Activated CD8-positive, alpha-beta memory T cell treated with anti-CD3 and anti-CD28 coated beads for 36 hours (primary cell): Measurements from ENCODE around the gene STIM1. TPM values are rescaled to one million over a fixed set of nuclear protein-coding genes. Genes with fewer than 3 reads are reported as not detected.

Experiments
- CTCF ChIA-PET: fragments of 350-600 bp; sonication (Branson Sonifier 250); formaldehyde crosslinking; loops from one replicate; lab custom pipeline; 2021; ENCODE audit warnings: antibody characterized with exemption; lab: Charles Lee
- POLR2A ChIA-PET: fragments of 350-600 bp; sonication (Branson Sonifier 250); formaldehyde crosslinking; loops from one replicate; lab custom pipeline; 2021; ENCODE audit warnings: antibody characterized with exemption; lab: Charles Lee
- total RNA-seq, 2 experiments: library from RNA; stranded (reverse); gene quantifications; one replicate each; pipeline ENCODE4 v1.2.3, GENCODE V29; 2021

STIM1 gene
- total RNA-seq, 2 experiments from 2014 or later: 43.9 to 45.8 TPM

DNA sequence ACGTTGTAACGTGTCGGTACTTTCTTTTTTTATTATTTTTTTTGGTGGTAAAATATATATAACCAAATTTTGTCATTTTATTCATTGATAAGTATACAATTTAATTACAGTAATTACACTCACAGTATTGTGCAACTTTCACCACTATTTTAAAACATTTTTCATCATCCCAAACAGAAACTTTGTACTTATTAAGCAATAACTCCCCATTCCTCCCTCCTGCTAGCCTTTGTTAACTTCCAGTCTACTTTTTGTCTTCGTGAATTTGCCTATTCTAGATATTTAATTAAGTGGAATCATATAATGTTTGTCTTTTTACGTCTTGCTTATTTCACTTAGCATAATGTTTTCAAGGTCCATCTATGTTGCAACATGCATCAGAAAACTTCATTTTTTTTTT lies 58.5 kb downstream of the STIM1 start:
- CTCF ChIA-PET: interaction anchor here (1.5 kb wide), 1 partner anchor 159 kb away, joined by 3 read pairs; no protein-coding TSS in a partner anchor
- POLR2A ChIA-PET: no interaction called here

DNA sequence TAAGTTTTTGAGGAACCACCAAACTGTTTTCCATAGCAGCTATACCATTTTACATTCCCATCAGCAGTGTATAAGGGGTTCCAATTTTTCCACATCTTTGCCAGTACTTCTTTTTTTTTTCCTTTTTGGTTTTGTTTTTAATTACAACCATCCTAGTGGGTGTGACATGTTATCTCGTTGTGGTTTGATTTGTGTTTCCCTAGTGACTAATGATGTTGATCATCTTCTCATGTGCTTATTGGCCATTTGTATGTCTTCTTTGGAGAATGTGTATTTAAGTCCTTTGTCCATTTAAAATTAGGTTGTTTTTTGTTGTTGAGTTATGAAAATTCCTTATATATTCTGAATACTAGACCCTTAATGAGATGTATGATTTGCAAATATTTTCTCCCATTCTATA lies 59.3 kb downstream of the STIM1 start:
- ChIA-PET CTCF (interaction anchor here (1.5 kb wide), 1 partner anchor 158 kb away, joined by 3 read pairs; no protein-coding TSS in a partner anchor), POLR2A (no interaction called here)

DNA sequence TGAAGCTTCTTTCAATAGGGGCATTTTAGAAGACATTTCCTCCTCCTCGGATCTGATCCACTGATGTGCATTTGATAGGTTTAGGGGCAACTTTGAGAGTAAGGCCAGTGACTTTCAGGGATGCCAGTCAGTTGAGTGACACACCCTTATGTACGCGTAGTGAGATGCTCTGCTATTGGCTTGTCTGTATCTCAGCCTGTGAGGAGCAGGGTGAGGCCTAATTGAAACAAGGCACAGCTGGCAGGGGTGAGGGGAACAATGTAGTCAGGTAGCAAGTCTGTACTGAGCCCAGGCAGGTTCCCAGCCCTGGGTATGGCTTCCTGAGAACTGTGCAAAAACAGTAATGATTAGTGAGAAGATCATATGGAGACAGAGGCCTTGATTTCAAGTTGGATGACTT lies 61.5 kb downstream of the STIM1 start:
- CTCF ChIA-PET: interaction anchor here (0.6 to 2.3 kb wide), 2 partner anchors 25 to 62 kb away, joined by 3 to 5 read pairs; partner anchors contain the start of gene STIM1
- POLR2A ChIA-PET: no interaction called here

DNA sequence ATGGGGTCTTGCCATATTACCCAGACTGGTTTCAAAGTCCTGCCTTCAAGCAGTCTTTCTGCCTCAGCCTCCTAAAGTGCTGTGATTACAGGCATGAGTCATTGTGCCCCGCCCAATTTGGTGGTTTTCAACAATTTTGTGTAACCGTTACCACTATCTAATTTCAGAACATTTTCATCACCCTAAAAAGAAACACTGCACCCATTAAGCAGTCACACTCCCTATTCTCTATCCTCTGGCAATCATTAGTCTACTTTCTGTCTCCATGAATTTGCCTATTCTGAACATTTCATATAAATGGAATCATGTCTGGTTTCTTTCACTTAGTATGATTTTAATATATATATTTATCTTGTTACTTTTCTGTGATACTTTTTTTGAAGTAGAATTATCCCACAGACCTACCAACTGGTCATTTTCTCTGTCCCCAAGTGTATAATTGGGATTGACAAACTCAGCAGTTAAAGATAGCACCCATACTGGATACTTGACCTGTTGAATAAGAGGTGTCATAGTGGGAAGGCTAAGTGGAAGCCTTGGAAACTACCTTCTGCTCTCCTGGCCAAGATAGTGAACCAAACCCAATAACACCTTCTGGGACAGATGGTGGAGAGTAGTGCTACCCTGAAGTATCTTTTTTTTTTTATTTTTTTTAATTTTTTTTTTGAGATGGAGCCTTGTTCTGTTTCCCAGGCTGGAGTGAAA lies 64.8 kb downstream of the STIM1 start:
- POLR2A ChIA-PET: no interaction called here

DNA sequence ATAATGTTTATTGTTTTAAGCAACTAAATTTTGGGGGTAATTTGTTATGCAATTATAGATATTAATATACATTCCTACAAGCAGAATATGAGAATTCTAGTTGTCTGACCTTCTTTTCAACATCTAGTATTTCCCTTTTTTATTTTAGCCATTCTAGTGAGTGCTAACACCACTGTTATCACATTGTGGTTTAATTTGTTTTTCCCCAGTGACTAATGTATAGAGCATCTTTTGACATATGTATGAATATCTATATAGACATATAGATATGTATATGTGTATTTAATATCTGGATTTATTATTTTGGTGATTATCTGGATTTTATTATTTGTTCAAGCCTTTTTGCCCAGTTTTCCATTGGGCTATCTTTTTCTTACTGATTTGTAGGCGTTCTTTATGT lies 66.6 kb downstream of the STIM1 start:
- ChIA-PET CTCF (no interaction called here), POLR2A (no interaction called here)

More for the DNA sequence above, 64.8 kb downstream of the STIM1 start:
- CTCF ChIA-PET: no interaction called here

DNA sequence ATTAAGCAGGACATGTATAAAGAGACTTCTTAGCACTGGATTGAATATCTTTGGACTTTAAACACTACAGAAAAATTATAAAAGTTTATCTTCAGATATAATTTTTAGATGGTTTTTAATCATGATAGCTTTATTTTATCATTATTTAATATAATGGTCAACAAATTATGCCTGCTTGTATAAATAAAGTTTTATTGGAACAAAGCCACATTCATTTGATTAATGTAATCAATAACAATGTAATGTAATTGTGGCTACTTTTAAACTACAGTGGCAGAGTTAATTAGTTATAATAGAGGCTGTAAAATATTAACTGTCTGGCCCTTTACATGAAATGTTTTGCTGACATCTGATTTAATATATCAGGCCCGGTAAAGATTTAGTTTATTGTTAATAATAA lies 70.0 kb downstream of the STIM1 start:
- ChIA-PET CTCF (interaction anchor here (1.5 kb wide), 1 partner anchor 17 kb away, joined by 3 read pairs; no protein-coding TSS in a partner anchor), POLR2A (no interaction called here)

DNA sequence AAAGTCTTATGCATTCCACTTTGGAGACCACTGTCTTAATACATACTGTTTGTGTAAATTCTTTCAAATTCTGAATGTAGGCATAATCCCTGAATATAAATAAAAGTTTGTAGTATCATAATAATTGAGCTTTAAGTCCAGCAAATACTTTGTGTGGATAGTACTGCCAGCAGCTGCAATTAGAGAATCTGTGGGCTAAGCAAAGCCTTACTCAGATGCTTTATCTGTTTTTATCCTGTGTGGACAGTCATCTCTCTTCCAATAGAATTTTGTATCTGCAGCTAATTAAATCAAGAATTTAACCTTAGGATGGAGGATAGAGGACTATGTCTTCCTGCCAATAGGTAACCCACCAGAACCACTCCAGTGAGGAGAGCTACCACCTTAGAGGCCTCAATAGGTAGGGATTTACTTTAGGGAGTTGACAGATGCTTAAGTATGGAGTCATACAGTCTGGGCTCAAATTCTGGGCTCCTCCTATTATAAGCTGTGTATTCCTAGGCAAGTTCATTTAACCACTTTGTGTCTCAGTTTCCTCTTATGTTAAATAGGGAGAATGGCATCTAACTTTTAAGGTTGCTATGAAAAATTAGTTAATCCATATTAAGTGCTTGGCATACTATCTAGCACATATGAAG lies 71.1 kb downstream of the STIM1 start:
- ChIA-PET CTCF (interaction anchor here (0.6 to 1.5 kb wide), 3 partner anchors 18 to 141 kb away, joined by 3 read pairs; no protein-coding TSS in a partner anchor), POLR2A (no interaction called here)

DNA sequence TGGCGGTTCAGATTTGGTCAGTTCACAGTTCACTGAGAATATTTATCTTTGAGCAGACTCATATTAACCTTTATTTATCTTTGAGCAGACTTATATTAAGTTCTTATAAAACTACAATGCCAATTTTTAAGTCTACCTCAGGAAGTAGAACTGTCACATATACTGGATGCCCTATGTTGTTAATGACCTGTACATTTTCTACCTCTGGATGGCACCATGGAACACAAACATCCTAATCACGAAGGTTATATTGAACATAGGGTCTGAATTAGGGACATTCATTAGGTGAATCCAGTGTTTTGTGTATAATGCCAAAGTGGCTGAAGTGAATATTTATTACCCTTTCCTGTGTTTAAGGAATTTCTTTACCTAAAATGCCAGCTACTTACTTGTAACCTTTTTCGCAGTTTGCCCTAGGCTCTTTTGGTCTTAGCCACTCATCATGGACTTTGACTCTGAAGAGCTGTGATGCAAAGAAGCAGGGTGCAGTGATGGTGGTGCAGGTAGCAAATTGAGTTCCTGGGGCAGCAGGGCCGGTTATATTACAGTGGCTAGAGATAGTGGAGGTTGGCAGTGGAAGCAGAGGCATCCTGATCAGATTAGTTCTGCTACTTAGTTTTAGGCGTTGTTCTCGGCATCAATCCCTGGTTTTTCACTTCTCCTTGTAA lies 71.8 kb downstream of the STIM1 start:
- ChIA-PET CTCF (interaction anchor here (0.6 to 1.1 kb wide), 2 partner anchors 78 to 141 kb away, joined by 3 read pairs; no protein-coding TSS in a partner anchor), POLR2A (no interaction called here)

DNA sequence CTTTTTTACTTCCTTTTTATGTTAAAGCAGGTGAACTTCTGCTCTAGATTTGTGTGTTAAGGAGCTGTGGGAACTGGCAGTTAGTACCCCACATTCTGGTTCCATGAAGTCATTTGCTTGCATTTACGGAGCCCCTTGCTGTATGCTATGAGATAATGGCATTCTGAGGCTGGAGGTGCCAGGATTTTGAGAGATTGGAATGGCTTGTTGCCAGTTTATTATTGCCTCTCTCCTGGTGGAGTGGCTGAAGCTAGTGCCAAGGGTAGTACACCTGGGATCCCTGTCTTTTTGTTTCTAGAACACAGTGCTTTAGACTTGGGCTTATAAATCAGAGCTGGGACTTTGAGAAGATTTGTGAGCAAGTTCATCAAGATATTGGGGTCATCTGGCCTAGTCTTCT lies 73.8 kb downstream of the STIM1 start:
- ChIA-PET POLR2A (no interaction called here), CTCF (interaction anchor here (1.2 kb wide), 1 partner anchor 94 kb away, joined by 3 read pairs; no protein-coding TSS in a partner anchor)

DNA sequence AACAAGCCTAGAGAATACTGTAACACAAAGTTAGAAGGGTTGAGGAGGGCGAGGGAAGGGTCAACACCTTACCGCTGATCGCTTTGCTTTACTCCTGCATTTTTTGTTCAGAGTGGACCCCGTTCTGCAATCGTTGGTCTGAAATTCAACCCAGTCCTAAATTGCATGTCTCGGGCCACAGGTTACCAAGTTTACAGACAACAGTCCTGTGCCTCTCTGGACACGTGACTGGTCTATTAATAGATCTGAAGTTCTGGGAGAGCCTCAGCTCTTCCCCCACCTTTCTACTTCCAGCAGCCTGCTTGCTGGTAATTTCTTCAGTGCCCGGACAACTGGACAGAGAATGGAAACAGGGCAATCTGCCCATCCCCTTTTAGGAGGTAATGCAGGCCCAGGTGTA lies 74.2 kb downstream of the STIM1 start:
- ChIA-PET CTCF (no interaction called here), POLR2A (no interaction called here)

DNA sequence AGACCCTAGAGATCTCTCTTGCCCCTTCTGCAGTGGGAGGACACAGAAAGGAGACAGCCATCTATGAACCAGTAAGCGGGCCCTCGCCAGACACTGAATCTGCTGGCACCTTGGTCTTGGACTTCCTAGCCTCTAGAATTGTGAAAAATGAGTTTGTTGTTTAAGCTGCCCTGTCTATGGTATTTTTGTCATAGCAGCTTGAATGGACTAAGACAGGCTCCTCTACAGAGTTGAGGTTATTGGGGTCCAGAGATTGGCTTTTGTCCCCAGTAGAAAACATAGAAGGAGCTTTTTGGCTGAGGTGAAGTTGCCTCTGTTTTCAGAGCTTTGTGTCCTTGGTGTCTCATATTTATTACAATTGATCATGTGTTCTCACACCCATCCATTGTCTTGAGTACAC lies 77.2 kb downstream of the STIM1 start:
- ChIA-PET CTCF (interaction anchor here (0.6 to 0.7 kb wide), 2 partner anchors 25 to 135 kb away, joined by 3 read pairs; no protein-coding TSS in a partner anchor), POLR2A (no interaction called here)

DNA sequence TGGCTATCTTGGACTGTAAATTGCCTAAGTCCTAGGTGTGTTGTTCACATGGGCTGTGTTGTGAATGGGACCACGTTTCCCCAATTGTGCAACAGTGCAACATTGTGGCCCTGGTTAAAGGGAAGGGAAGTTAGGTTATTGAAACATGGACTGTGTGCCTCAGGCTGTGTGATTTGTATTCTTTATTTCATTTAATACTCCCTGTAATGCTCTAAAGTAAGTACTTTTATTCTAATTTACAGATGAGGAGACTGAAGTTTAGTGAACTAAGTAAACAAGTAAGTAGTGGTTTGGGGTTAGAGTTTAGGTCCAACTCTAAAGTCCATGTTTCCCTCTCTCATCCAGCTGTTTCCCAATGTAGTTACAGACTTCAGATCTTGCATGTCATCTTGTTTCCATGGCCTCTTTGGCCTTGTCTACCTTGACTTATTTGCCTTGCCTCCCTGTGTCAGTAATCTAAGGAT lies 77.7 kb downstream of the STIM1 start:
- CTCF ChIA-PET: no interaction called here

DNA sequence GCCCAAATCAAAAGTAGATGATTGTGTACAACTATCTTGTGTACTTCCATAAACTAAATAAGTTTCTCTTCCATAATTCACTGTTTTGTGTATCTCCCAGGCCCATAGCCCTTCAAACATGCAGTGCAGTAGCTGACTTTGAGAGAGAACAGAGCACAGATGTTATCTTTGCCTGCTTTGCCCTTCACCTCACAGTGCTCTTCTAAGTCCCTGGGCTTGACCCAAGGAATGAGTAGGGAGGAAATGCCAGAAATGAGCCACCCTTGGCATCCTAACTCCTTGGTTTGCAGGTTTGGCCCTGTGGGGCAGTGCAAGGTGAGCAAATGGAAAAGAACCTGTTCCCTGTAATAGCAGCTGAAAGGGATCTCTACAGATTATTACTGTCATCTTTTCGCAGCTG lies 79.2 kb downstream of the STIM1 start:
- ChIA-PET CTCF (interaction anchor here (1.1 kb wide), 1 partner anchor 138 kb away, joined by 3 read pairs; no protein-coding TSS in a partner anchor), POLR2A (interaction anchor here (0.5 kb wide), 1 partner anchor 26 kb away, joined by 3 read pairs; no protein-coding TSS in a partner anchor)

More for the DNA sequence above, 77.7 kb downstream of the STIM1 start:
- POLR2A ChIA-PET: no interaction called here

DNA sequence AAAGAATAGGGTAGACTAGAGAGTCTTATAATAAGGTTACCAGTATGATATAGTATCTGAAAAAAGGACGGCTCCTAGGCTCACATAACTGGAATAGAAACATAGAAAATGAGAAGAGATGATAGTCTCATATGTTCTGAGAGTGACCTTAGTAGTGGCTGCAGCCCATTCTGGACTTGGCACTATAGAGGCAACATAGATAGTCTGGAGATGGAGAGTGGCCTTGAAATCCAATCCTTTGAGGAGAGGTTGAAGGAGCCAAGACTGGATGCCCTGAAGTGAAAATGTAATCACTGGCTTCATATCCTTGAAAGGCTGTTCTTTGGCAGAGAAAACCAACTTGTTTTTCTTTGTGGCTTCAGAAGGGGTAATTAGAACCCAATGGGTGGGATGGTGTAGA lies 81.1 kb downstream of the STIM1 start:
- POLR2A ChIA-PET: no interaction called here
- CTCF ChIA-PET: interaction anchor here (0.6 kb wide), 1 partner anchor 66 kb away, joined by 3 read pairs; no protein-coding TSS in a partner anchor

DNA sequence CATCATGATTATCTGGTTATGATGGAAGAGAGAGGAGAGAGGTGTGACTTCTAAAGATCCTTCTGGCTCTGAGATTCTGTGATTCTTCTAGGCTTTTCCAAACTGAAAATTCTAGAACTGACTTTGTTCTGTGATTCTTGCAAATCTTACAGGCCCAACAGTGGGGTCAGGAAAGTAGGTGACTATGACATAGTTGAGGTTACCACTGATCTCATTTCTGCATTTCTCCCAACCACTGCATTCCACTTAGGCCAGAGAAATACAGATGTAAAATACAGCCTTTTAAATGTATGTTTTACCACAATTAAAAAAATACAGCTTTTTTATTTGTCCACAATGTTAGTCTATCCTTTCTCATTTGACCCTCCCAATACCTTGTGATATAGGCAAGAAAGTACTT lies 83.7 kb downstream of the STIM1 start:
- CTCF ChIA-PET: no interaction called here
- POLR2A ChIA-PET: no interaction called here

DNA sequence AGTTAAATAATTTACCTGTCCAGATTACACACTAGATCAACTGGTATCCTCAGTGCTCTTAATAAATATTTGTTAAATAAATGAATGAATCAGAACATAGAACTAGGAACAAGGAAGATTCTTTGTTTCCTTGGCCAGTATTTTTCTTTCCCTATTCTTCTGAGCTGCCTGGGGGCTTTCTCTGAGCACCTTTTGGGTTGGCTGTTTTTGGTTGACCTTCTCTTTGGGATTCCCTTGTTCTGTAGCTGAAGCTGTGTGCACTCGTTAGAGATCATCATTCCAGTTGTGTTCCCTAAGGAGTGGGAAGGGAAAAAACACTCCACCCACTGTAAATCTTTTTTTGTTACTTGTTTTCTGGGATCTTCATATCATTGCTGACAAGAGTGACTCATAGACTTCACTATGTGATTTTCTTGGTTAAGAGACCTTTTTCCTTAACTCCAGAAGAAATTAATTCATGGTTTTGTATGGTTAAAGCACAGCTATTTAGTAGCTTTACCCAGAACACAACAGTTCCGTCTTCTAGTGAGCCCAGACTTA lies 84.3 kb downstream of the STIM1 start:
- POLR2A ChIA-PET: no interaction called here
- CTCF ChIA-PET: interaction anchor here (0.6 to 0.7 kb wide), 2 partner anchors 48 to 90 kb away, joined by 3 to 4 read pairs; no protein-coding TSS in a partner anchor

DNA sequence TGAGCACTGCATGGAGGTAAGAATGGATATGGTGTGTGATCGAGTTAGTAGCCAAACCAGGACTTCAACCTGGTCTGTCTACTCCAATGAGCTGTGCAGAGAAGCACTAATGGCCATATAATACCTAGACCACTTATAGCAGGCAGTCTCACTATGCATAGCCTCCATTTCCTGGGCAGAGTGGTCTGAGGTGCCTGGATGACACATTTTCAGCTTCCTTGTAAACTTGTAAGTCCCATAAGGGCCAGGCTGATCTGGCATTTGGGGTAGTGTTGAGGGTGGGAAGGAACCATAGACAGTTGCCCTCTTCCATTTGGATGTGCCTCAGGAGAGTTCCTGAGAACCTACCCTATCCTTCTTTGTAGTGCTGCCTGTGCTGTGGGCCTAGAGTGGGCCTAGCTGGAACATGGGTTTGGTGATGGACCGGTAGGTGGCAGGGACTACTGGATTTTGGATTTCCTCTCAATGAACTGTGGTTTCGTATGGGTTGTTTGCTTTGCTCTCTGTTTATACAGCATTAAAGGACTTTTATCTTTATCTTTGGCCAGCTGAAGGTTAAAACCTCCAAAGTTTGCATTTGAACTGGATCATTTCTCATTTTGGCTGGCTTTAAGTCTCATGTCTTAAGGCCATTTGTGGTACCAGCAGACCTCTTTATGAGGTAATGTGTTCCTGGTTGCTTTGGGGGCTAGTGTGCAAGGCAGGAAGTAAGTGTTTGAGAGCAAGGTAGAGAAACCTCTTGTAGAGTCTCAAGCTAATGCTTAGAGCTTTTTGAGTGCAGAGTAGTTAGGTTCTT lies 86.9 kb downstream of the STIM1 start:
- ChIA-PET POLR2A (interaction anchor here (0.6 to 2.2 kb wide), 2 partner anchors 67 to 88 kb away, joined by 3 to 12 read pairs; partner anchors contain the start of gene STIM1), CTCF (interaction anchor here (0.6 to 3.4 kb wide), 5 partner anchors 12 to 130 kb away, joined by 3 to 13 read pairs (median 3); partner anchors contain the start of gene STIM1)

DNA sequence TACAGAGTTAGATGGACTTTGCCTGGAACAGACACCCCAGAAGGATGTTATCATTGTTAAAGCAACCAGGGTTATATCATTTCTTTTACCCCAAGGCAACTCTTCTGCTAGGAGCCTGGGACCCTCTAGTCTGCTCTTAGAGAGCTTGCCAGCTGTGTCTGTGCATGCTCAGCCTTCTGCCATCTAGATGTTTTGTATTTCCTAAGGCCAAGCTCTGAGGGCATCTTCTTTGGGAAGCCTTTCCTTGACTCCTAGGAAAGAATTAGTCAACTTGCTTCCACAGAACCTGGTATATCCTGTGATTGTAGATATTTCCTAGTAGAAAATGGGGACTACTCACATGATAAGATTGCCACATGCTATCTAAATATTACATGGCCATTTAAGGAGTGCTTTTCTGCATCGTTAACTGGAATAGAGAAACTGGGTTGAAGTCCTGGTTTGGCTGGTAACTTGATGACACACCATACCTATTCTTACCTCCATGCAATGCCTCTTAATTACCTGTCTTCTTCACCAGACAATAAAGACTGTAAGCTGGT lies 87.6 kb downstream of the STIM1 start:
- ChIA-PET POLR2A (interaction anchor here (0.6 to 2.2 kb wide), 2 partner anchors 66 to 88 kb away, joined by 3 to 12 read pairs; partner anchors contain the start of gene STIM1), CTCF (interaction anchor here (1.2 to 3.4 kb wide), 4 partner anchors 11 to 129 kb away, joined by 3 to 13 read pairs (median 4); partner anchors contain the start of gene STIM1)
